HepG2 (cell line): Measurements from ENCODE around the gene ZFP36. TPM values are rescaled to one million over a fixed set of nuclear protein-coding genes. Genes with fewer than 3 reads are reported as not detected.
A peak's percentile ranks its signal among the peaks of the same experiment; 100 is the strongest.

Experiments used
- ASH2L ChIP-seq: fragments of 300-600, 200-600 bp; sonication (generic); IDR thresholded peaks from 2 replicates; pipeline ENCODE4 v1.7.0; 2017; ENCODE audit warnings: low read depth, mild to moderate bottlenecking, moderate library complexity, mixed read lengths, low read length; ENCODE audit not compliant: insufficient read length
- FOSL2 ChIP-seq: sonication (generic); formaldehyde crosslinking; IDR thresholded peaks from 2 replicates; pipeline ENCODE4 v1.4.0; 2020; ENCODE audit warnings: missing genetic modification reagents
- MBD4 ChIP-seq: IDR thresholded peaks from 2 replicates; pipeline ENCODE4 v1.6.1; 2012; ENCODE audit warnings: low read length, inconsistent platforms, borderline replicate concordance
- MEIS1 ChIP-seq: sonication (generic); formaldehyde crosslinking; IDR thresholded peaks from 2 replicates; pipeline ENCODE4 v1.9.0; 2021; ENCODE audit warnings: mild to moderate bottlenecking, missing genetic modification reagents, moderate library complexity, borderline replicate concordance
- PHF8 ChIP-seq: sonication (generic); formaldehyde crosslinking; IDR thresholded peaks from 2 replicates; pipeline ENCODE4 v1.5.0; 2020; ENCODE audit warnings: missing genetic modification reagents
- PPARG ChIP-seq: conservative IDR thresholded peaks from 2 replicates; pipeline ENCODE4 v1.6.1; 2016; ENCODE audit warnings: missing biosample characterization, missing genetic modification reagents
- RFXAP ChIP-seq: sonication (generic); formaldehyde crosslinking; IDR thresholded peaks from 2 replicates; pipeline ENCODE4 v1.4.0; 2020; ENCODE audit warnings: missing genetic modification reagents, borderline replicate concordance
- SATB2 ChIP-seq: sonication (generic); formaldehyde crosslinking; IDR thresholded peaks from 2 replicates; pipeline ENCODE4 v1.5.0; 2020; ENCODE audit warnings: missing genetic modification reagents
- SP2 ChIP-seq: sonication (generic); formaldehyde crosslinking; IDR thresholded peaks from 2 replicates; pipeline ENCODE4 v1.5.1; 2020; ENCODE audit warnings: mild to moderate bottlenecking, missing genetic modification reagents
- THAP8 ChIP-seq: sonication (generic); formaldehyde crosslinking; IDR thresholded peaks from 2 replicates; pipeline ENCODE4 v1.5.1; 2020; ENCODE audit warnings: missing genetic modification reagents, mild to moderate bottlenecking, borderline replicate concordance
- ZBTB40 ChIP-seq, 2 experiments: fragments of 450-650 bp in 1 of 2; sonication (generic) in 1 of 2; formaldehyde crosslinking in 1 of 2; IDR thresholded peaks; 2 replicates each; pipeline versions ENCODE4 v1.6.1 to v1.8.0; 2016 to 2022; ENCODE audit warnings: antibody characterized with exemption in 1 of 2, mild to moderate bottlenecking in 1 of 2, missing genetic modification reagents in 1 of 2
- ZNF251 ChIP-seq: sonication (generic); formaldehyde crosslinking; IDR thresholded peaks from 2 replicates; pipeline ENCODE4 v1.9.0; 2021; ENCODE audit warnings: mild to moderate bottlenecking, missing genetic modification reagents
- ZNF256 ChIP-seq: sonication (generic); formaldehyde crosslinking; conservative IDR thresholded peaks from 2 replicates; pipeline ENCODE4 v1.4.0; 2020; ENCODE audit warnings: missing genetic modification reagents
- ZNF274 ChIP-seq: sonication (generic); formaldehyde crosslinking; IDR thresholded peaks from 2 replicates; pipeline ENCODE4 v1.5.1; 2020; ENCODE audit warnings: mild to moderate bottlenecking, missing genetic modification reagents
- ZNF275 ChIP-seq: sonication (generic); formaldehyde crosslinking; IDR thresholded peaks from 2 replicates; pipeline ENCODE4 v1.8.0; 2022; ENCODE audit warnings: missing genetic modification reagents, mild to moderate bottlenecking, inconsistent platforms, borderline replicate concordance
- ZNF546 ChIP-seq: sonication (generic); formaldehyde crosslinking; conservative IDR thresholded peaks from 2 replicates; pipeline ENCODE4 v1.8.1; 2023; ENCODE audit warnings: mild to moderate bottlenecking, missing genetic modification reagents
- ZNF740 ChIP-seq: sonication (generic); formaldehyde crosslinking; IDR thresholded peaks from 2 replicates; pipeline ENCODE4 v1.4.0; 2020; ENCODE audit warnings: missing genetic modification reagents
- ZNF792 ChIP-seq: IDR thresholded peaks from 2 replicates; pipeline ENCODE4 v1.6.1; 2016
- polyA plus RNA-seq, 8 experiments: library from polyadenylated mRNA; depleted of rRNA in 3 of 8; stranded (reverse) in 7 of 8; unstranded in 1 of 8; fragments of >200 nt; fragmentation: Illumina TruSeq in 4 of 8; extraction: Trizol in 4 of 8; gene quantifications; 2 replicates each; pipeline versions ENCODE4 v1.2.1 to v1.2.3, GENCODE V29; 2011 to 2016; ENCODE audit warnings: low read depth in 4 of 8, missing spikeins in 1 of 8, mixed read lengths in 1 of 8; ENCODE audit not compliant: insufficient read depth in 1 of 8
- total RNA-seq, 5 experiments: library from RNA; depleted of rRNA; stranded (reverse); fragments of >200 nt; fragmentation: Illumina TruSeq; extraction: Trizol; gene quantifications; 2 replicates each; pipeline ENCODE4 v1.2.3, GENCODE V29; 2016; ENCODE audit warnings: low read depth in 1 of 5

Gene ZFP36
- total and polyA plus RNA-seq, 2 of the 13 experiments (the other 11 are each of a cell fraction or from before 2014, with no cell fraction given) = 1.4 to 1.7 TPM

GRCh38 chr19:39401549-39402345 lies 4.9 kb upstream of the ZFP36 start (continued):
- TF ChIP-seq ZBTB40 (IDR thresholded peaks at IDR 0.05) (no peak), ZBTB40 (CRISPR knock-in tag; IDR thresholded peaks at IDR 0.05) (peak; percentile 94), THAP8 (CRISPR knock-in tag) (no peak), ZNF275 (CRISPR knock-in tag) (peak; percentile 38; the same call in 1 of the 2 replicates), ASH2L (peak; percentile 87), MEIS1 (peak; percentile 96; the same call in 1 of the 2 replicates), PPARG (CRISPR knock-in tag) (no peak), SP2 (CRISPR knock-in tag) (no peak), ZNF251 (CRISPR knock-in tag) (0 out of 2 replicates have a peak, but pooled peaks have one; percentile 14), ZNF256 (CRISPR knock-in tag) (no peak), ZNF274 (peak; percentile 76; the same call in 1 of the 2 replicates), ZNF546 (CRISPR knock-in tag) (peak; percentile 98), FOSL2 (CRISPR knock-in tag) (peak; percentile 96), PHF8 (CRISPR knock-in tag) (peak; percentile 43; the same call in 1 of the 2 replicates), SATB2 (CRISPR knock-in tag) (no peak), RFXAP (CRISPR knock-in tag) (peak; percentile 79; the same call in 1 of the 2 replicates), MBD4 (no peak), ZNF792 (peak; percentile 56; the same call in 1 of the 2 replicates), ZNF740 (CRISPR knock-in tag) (peak; percentile 70)
